Measurements from ENCODE around the gene CBFA2T3.

CBFA2T3 gene

DNA sequence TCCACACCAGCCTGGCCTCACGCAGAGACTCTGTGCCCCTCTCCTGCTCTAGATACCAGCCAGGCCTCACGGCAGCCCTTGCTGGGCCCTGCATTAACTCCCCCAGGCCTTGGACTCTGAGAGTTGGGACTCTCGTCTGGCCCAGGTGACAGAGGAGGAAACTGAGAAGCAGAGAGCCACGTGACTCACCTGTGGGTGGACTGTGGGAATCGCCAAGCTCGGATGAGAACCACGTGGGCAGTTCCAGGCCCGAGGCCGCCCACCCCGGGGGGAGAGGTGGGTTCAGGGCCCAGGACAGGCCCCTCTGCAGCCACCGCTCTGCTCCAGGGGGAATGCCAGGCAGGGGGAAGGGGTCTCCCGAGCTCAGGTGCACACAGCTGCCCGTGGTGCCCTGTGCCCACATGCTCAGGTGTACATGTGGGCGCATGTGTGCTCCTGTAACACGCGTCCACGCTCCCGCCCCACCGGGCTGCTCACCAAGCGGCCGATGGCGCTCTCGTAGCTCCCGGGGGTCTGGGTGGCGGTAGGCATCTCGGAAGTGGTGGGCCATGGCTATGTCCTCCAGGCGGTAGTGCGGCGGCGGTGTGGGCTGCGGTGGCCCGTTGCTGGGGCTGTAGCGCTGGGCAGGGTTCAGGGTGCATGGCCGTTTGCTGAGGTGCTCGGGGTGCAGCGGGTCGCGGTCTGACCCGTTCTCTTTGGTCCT, 92.3 kb downstream of the CBFA2T3 start:
- H3K4me3 ChIP-seq: no peak overlapping the region
- intact Hi-C loops (cut with DNase I; ENCODE audit: low total_unique reads): no loop called here
- DNase-seq: no peak

DNA sequence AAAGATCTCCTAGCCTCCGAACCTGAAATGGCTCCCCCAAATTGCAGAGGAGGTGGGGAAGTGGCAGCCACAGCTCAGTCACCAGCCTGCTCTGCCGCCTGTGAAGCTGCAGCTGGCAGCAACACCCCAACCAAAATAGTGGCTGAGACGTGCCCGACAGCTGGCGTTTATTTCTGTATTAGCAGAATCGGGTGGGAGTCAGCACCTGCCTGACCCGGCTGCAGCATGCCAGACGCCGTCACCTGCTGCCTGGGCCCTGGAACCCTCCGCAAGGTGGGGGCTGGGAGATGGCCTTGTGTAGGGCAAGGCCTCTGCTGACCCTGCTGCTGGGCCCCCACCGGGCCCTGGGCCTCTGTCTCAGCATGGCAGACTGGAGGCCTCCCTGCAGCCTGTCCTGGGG, 93.1 kb downstream of the CBFA2T3 start:
- intact Hi-C loops (cut with DNase I; ENCODE audit: low total_unique reads): no loop called here
- Histone ChIP-seq H3K36me3 (no peaks in the 10 kb centered on the region), H3K4me1 (peaks cover 0 to 10% (median 0%) of the 10 kb centered on the region in 4 donors), H3K4me3 (no peak overlapping the region), H3K27me3 (peaks cover 0 to 64% of the 10 kb centered on the region in 2 donors), H3K27ac (no peak overlapping the region), H3K9me3 (no peaks in the 10 kb centered on the region)
- no peak for DNase-seq
- TF ChIP-seq, protein P1, sequence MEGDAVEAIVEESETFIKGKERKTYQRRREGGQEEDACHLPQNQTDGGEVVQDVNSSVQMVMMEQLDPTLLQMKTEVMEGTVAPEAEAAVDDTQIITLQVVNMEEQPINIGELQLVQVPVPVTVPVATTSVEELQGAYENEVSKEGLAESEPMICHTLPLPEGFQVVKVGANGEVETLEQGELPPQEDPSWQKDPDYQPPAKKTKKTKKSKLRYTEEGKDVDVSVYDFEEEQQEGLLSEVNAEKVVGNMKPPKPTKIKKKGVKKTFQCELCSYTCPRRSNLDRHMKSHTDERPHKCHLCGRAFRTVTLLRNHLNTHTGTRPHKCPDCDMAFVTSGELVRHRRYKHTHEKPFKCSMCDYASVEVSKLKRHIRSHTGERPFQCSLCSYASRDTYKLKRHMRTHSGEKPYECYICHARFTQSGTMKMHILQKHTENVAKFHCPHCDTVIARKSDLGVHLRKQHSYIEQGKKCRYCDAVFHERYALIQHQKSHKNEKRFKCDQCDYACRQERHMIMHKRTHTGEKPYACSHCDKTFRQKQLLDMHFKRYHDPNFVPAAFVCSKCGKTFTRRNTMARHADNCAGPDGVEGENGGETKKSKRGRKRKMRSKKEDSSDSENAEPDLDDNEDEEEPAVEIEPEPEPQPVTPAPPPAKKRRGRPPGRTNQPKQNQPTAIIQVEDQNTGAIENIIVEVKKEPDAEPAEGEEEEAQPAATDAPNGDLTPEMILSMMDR (IDR thresholded peaks at IDR 0.05): no peak

More for the DNA sequence above, 92.3 kb downstream of the CBFA2T3 start:
- H3K27me3 ChIP-seq: peaks cover 0 to 60% of the 10 kb centered on the region in 2 donors
- TF ChIP-seq, protein P1 (IDR thresholded peaks at IDR 0.05): no peak
- H3K9me3 ChIP-seq: no peaks in the 10 kb centered on the region
- H3K4me1 ChIP-seq: peaks cover 0 to 10% (median 0%) of the 10 kb centered on the region in 4 donors
- H3K27ac ChIP-seq: no peak overlapping the region
- no peaks in the 10 kb centered on the region for H3K36me3 ChIP-seq

DNA sequence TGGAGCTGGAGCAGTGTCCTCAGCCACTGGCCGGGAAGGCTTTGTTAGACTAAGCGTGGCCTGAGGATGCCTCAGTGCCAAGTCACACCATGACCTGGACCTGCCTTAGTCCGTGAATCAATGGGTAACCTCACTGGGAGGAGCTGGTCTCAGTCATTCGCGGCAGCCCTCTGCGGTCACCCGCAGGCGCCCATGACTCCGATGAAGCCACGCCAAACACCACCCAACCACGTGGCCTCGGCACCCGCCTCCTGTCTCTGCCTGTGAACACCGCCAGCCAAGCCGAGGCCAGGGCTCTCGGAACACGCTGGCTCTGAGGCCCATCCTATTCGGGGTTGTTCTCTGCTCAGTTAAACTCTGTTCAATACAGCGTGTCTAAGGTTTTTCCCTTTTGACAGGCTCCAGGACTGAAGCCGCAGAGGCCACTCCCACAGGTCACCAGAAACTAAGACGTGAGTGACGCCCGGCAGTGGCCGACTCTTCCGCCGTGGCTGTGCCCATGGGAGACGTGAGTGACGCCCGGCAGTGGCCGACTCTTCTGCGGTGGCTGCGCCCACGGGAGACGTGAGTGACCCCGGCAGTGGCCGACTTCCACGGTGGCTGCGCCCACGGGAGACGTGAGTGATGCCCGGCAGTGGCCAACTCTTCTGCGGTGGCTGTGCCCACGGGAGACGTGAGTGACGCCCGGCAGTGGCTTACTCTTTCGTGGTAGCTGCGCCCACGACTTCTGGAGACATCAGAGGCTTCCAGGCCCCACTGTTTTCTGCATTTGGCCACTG, 93.7 kb downstream of the CBFA2T3 start:
- TF ChIP-seq, protein P1 (IDR thresholded peaks at IDR 0.05): no peak
- DNase-seq: no peak
- Histone ChIP-seq H3K9me3 (no peaks in the 10 kb centered on the region), H3K27ac (no peak overlapping the region), H3K4me1 (peaks cover 0 to 10% (median 0%) of the 10 kb centered on the region in 4 donors), H3K27me3 (peaks cover 0 to 63% of the 10 kb centered on the region in 2 donors), H3K36me3 (no peaks in the 10 kb centered on the region), H3K4me3 (no peak overlapping the region)
- intact Hi-C loops (cut with DNase I; ENCODE audit: low total_unique reads): no loop called here

DNA sequence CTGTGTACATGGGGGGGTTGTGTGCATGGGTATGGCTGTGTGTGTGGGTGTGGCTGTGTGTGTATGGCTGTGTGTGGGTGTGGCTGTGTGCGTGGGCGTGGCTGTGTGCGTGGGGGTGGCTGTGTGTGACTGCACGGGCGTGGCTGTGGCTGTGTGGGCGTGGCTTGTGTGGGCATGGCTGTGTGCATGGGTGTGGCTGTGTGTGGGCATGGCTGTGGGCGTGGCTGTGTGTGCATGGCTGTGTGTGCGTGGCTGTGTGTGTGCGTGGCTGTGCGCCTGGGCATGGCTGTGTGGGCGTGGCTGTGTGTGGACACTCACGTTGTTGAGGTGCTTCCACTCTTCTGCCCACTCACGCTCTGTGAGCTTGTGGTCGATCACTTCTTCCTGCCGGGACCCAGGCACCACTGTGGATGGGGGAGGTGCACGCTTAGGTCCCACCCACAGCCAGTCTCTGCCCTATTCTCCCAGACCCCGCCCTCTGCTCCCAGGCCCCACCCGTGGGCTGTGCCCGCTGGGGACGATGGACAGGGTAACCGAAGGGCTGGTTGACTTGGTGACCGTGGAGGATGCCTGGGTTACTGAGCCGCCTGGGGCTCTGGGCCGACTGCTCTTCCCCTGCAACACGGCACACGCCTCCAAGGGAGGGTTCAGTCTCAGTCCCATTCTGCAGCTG, 94.5 kb downstream of the CBFA2T3 start:
- Histone ChIP-seq H3K9me3 (no peaks in the 10 kb centered on the region), H3K36me3 (no peaks in the 10 kb centered on the region), H3K4me3 (no peak overlapping the region), H3K27ac (no peak overlapping the region), H3K4me1 (peaks cover 0 to 10% (median 0%) of the 10 kb centered on the region in 4 donors), H3K27me3 (peaks cover 0 to 71% of the 10 kb centered on the region in 2 donors)
- no peak for DNase-seq
- intact Hi-C loops (cut with DNase I; ENCODE audit: low total_unique reads): no loop called here
- TF ChIP-seq, protein P1 (IDR thresholded peaks at IDR 0.05): no peak

DNA sequence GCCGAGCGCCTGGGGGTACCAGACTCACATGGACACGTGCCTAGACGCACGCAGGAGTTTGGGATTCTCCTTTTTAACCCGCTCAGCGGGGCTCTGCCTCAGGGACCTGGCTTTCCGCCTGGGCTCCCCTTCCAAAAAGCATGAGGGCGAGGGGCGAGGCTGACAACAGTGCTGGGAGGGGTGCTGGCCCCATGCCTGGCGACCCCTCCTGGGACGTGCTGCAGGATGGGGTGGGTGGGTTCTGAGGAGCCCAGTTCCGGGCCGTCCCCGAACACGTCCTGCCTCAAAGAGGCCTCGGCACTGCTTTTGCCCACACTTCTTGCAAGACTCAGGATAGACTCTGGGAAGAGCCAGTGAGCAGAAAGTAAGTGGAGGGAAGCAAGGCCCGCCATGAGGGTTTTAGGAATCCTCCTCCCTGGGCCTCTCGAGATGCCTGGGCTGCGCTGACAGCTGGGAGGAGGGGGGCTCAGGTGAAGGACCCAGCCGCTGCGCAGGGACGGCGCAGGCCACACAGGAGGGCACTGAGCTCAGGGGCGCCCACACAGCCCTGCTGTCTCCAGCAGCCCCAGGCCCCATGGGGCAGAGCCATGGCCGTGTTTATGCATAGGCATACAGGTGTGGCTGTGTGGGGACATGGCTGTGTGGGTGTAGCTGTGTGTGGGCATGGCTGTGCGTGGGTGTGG, 95.2 kb downstream of the CBFA2T3 start:
- Histone ChIP-seq H3K9me3 (no peaks in the 10 kb centered on the region), H3K4me3 (no peak overlapping the region), H3K4me1 (peaks cover 0 to 10% (median 0%) of the 10 kb centered on the region in 4 donors), H3K27ac (no peak overlapping the region), H3K27me3 (peaks cover 0 to 75% of the 10 kb centered on the region in 2 donors), H3K36me3 (peaks cover 0 to under 1% (median 0%) of the 10 kb centered on the region in 3 donors)
- no peak for DNase-seq
- intact Hi-C loops (cut with DNase I; ENCODE audit: low total_unique reads): no loop called here
- TF ChIP-seq, protein P1 (IDR thresholded peaks at IDR 0.05): no peak
